ENCODE measurements around the gene NDST3.

NDST3 gene

DNA sequence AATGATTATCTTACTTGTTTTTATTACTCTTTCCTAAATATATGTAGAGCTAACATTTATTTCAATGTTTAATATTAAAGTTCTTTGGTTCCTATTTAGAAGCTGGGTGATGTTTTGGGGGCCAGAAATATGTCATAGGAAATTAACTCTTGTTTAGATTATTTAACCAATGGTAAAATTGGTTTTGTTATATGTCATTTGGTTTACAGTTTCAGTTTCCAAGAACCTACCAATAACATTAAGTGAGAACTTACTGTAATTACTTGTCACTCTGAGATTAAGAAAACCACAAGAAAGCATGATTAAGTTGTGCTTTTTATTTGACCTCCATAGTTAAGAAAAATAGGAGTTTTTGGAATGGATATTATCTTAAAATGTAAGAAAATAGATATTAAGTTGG lies 121.2 kb downstream of the NDST3 start:
- ChIA-PET POLR2A (no interaction called here), CTCF (no interaction called here)
- TF ChIP-seq, protein P1, sequence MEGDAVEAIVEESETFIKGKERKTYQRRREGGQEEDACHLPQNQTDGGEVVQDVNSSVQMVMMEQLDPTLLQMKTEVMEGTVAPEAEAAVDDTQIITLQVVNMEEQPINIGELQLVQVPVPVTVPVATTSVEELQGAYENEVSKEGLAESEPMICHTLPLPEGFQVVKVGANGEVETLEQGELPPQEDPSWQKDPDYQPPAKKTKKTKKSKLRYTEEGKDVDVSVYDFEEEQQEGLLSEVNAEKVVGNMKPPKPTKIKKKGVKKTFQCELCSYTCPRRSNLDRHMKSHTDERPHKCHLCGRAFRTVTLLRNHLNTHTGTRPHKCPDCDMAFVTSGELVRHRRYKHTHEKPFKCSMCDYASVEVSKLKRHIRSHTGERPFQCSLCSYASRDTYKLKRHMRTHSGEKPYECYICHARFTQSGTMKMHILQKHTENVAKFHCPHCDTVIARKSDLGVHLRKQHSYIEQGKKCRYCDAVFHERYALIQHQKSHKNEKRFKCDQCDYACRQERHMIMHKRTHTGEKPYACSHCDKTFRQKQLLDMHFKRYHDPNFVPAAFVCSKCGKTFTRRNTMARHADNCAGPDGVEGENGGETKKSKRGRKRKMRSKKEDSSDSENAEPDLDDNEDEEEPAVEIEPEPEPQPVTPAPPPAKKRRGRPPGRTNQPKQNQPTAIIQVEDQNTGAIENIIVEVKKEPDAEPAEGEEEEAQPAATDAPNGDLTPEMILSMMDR (IDR thresholded peaks at IDR 0.05; ENCODE audit: control extremely low read depth, extremely low read depth, low read depth, missing control alignments) = no peak
- no peak for DNase-seq (ENCODE audit: extremely low spot score)

DNA sequence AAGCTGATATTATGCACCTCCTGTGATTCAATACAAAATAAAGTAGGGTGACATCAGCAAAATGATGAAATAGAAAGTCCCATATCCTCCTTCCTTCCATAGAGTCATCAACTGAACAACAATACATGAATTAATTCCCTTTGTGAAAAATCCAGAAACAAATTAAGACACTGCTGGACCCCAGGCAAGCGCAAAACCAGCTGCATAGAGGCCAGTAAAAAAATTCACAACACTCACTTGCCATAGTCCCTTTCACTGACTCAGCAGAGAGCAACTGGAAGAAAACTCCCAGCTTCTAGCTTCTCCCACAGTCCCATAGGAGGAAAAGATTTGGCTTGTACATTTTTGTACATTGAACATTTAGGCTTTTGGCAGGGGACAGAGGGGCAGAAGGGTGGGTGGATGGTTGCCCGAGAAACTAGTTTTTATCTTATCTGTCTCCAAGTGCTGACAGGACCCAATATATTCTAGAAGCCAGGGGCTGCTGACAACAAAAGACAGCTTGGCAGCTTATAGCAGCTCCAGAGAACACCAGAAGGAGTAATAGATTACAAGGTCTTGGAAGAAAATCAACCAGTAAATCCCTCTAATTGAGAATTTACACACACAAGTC lies 124.6 kb downstream of the NDST3 start:
- CTCF ChIA-PET = no interaction called here
- TF ChIP-seq, protein P1 (IDR thresholded peaks at IDR 0.05; ENCODE audit: control extremely low read depth, extremely low read depth, low read depth, missing control alignments) = no peak
- POLR2A ChIA-PET = no interaction called here
- DNase-seq (ENCODE audit: extremely low spot score) = no peak

DNA sequence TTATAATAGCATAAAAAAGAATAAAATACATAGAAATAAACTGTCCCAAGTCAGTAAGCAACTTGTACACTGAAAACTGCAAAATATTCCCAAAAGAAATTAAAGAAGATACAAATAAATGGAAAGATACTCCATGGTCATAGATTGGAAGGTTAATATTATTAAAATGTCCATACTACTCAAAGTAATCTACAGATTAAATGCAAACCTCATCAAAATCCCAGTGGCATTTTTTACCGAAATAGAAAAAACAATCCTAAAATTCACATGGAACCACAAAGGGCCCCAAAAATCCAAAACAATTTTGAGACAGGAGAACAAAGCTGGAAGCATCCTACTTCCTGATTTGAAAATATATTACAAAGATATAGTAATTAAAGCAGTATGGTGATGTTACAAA lies 133.0 kb downstream of the NDST3 start:
- TF ChIP-seq, protein P1 (IDR thresholded peaks at IDR 0.05; ENCODE audit: control extremely low read depth, extremely low read depth, low read depth, missing control alignments) = no peak
- ChIA-PET POLR2A (no interaction called here), CTCF (no interaction called here)
- DNase-seq (ENCODE audit: extremely low spot score) = no peak

DNA sequence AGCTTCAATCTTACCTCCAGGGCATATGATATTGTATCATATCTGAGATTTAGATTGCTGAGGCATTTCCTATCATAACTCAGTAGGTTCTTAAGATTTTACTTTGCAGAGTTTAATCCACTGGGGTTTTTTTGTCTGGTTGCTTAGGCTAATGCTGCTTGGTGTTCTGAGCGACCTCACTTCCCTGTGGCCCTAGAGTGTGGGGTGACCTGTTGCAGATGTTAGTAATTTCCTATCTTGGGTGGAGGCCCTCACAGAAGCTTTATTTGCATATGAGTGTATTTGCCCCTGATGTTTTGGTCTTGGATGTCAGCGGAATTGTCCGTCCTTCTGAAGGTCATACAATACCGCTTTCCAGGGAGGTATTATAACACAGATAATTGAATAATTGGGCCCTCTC lies 137.1 kb downstream of the NDST3 start:
- DNase-seq (ENCODE audit: extremely low spot score) = no peak
- CTCF ChIA-PET = no interaction called here
- POLR2A ChIA-PET = no interaction called here
- TF ChIP-seq, protein P1 (IDR thresholded peaks at IDR 0.05; ENCODE audit: control extremely low read depth, extremely low read depth, low read depth, missing control alignments) = no peak

DNA sequence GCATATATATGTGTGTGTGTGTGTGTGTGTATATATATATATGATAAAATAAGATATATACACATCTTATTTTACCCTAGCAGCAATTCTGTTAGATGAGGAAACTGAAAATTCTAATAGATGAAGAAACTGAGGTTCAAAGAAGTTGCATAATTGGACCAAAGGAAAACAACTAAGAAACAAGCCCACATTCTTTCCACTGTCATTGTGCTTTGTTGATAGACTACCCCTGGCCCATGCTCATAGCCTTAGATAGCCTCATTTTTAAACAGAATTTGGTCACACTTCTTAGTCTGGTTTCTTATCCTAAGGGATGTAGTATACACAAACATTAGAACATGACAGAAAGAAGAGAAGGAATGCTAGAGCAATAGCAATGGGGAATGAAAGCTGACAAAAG lies 138.8 kb downstream of the NDST3 start:
- DNase-seq (ENCODE audit: extremely low spot score) = no peak
- TF ChIP-seq, protein P1 (IDR thresholded peaks at IDR 0.05; ENCODE audit: control extremely low read depth, extremely low read depth, low read depth, missing control alignments) = no peak
- CTCF ChIA-PET = no interaction called here
- POLR2A ChIA-PET = no interaction called here

DNA sequence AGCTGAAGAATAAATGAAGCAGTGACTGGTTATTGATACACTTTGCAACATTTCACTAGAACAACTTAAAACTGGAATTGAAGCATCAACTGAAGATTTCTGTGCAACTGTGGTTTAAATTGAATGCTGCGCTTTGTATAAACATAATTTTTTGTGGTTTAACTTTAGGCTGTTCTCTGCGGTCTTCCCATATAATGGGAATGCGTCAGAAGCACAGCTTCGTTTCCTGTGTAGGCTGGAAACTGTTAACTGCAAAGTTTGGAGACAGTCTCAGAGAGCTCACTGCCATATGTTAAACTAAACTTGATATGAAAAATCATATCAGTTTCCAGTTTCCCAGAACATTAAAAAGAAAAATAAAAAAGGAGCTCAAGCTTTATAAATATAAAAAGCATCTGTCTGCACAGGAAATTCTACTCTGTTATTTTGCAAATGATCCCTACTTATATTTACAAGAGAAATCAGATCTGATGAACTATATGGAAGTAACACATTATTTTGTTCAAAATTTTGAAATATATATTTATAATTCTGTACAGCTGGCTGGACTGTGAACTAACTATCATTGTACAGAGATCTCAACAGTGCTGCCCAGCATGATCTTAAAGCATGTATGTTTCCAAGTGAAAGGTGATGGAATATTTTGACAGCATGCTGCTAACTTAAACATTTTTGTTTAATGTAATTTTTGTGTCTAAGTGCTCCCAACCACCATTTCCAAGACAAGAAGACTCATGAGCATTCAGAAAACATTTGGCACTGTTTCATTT lies 139.9 kb downstream of the NDST3 start:
- CTCF ChIA-PET = interaction anchor here (1.6 kb wide), 1 partner anchor 20 kb away, joined by 5 read pairs; no protein-coding TSS in a partner anchor
- POLR2A ChIA-PET = no interaction called here
- DNase-seq (ENCODE audit: extremely low spot score) = no peak
- TF ChIP-seq, protein P1 (IDR thresholded peaks at IDR 0.05; ENCODE audit: control extremely low read depth, extremely low read depth, low read depth, missing control alignments) = no peak
